Activated naive CD4-positive, alpha-beta T cell treated with anti-CD3 and anti-CD28 coated beads, Interleukin-2, amount 50 U/mL, for 16 hours (primary cell): ENCODE data around the gene RPL22L1.
"Not testable (repeated sequence)": the region's sequence is repeated elsewhere in the genome, so short reads cannot be mapped to it uniquely, and the experiment has no call there.

Experiments used
- DNase-seq: peaks from one replicate; pipeline ENCODE4 v3.0.0-alpha.2; 2020

RPL22L1 gene

GRCh38 chr3:170823562-170823961, 46.4 kb downstream of the RPL22L1 start:
- DNase-seq: not testable (repeated sequence)

GRCh38 chr3:170818325-170818724, 51.7 kb downstream of the RPL22L1 start:
- DNase-seq: not testable (repeated sequence)

GRCh38 chr3:170817471-170817870, 52.5 kb downstream of the RPL22L1 start:
- not testable (repeated sequence) for DNase-seq

GRCh38 chr3:170816841-170817240, 53.2 kb downstream of the RPL22L1 start:
- DNase-seq: no peak

DNA sequence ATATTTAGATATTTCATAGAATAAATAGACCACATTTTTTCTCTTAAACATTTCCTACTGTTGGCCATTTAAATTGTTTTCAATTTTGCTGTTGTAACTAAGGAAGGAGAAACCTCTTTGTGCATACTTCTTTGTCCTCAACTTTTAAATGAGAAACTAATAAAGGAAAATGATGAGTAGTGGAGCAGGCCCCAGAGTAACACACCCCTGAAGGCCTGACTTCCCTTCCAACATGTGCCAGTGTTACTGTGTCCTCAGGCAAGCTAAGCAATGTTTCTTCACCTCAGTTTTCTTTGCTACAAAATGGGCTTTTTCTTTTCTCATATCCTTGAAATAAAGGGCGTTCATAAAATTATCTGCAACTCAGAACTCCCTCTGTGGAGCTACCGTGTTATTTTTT, 53.7 kb downstream of the RPL22L1 start:
- DNase-seq: no peak

- no peak for DNase-seq
Measured at GRCh38 chr3:170815936-170816335, 54.1 kb downstream of the RPL22L1 start.

DNA sequence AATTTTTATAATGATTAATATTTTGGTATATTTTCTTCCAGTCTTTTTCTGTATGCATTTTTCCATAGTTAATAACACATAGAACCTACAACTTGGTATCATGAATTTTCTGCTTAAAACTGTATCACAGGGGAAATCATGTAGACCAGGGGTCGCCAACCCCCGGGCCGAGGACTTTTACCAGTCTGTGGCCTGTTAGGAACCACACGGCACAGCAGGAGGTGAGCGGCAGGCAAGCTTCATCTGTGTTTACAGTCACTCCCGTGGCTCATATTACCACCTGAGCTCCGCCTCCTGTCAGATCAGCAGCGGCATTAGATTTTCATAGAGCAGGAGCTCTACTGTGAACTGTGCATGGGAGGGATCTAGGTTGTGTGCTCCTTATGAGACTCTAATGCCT, 54.7 kb downstream of the RPL22L1 start:
- no peak for DNase-seq
